ENCODE measurements around the gene BPIFB2.
A peak's percentile ranks its signal among the peaks of the same experiment; 100 is the strongest.
"Not testable (repeated sequence)": the region's sequence is repeated elsewhere in the genome, so short reads cannot be mapped to it uniquely, and the experiment has no call there.

BPIFB2 gene

GRCh38 chr20:33045129-33045721 lies 37.7 kb downstream of the BPIFB2 start:
- DNase-seq: not testable (repeated sequence)

GRCh38 chr20:33046412-33046811 lies 38.9 kb downstream of the BPIFB2 start:
- DNase-seq: no peak

- no peak for DNase-seq
These were observed 43.8 kb downstream of the BPIFB2 start for GRCh38 chr20:33051333-33051732.

GRCh38 chr20:33053291-33054106 lies 46.0 kb downstream of the BPIFB2 start, which contains the start of gene BPIFB3:
Gene BPIFB3, plus strand, starts transcription at chr20:33053903. Its CDS starts 1,533 bp downstream, at chr20:33055436.
- DNase-seq: no peak

GRCh38 chr20:33054381-33054780 lies 46.9 kb downstream of the BPIFB2 start:
- no peak for DNase-seq

- DNase-seq: no peak
These were observed 47.3 kb downstream of the BPIFB2 start for GRCh38 chr20:33054791-33055190.

GRCh38 chr20:33059136-33059535 lies 51.6 kb downstream of the BPIFB2 start:
- peak; percentile 42 for DNase-seq

- peak; percentile 53 for DNase-seq
These were observed 52.4 kb downstream of the BPIFB2 start for GRCh38 chr20:33059741-33060390.

- peak; percentile 22 for DNase-seq
These were observed 54.1 kb downstream of the BPIFB2 start for GRCh38 chr20:33061658-33062028.

- DNase-seq: no peak
These were observed 54.8 kb downstream of the BPIFB2 start for GRCh38 chr20:33062105-33062824.

GRCh38 chr20:33062825-33063149 lies 55.3 kb downstream of the BPIFB2 start:
- DNase-seq: no peak

GRCh38 chr20:33063271-33063670 lies 55.8 kb downstream of the BPIFB2 start:
- no peak for DNase-seq

GRCh38 chr20:33064572-33065287 lies 57.2 kb downstream of the BPIFB2 start:
- DNase-seq: no peak

- no peak for DNase-seq
These were observed 58.3 kb downstream of the BPIFB2 start for GRCh38 chr20:33065785-33066184.

GRCh38 chr20:33067806-33068205 lies 60.3 kb downstream of the BPIFB2 start:
- peak; percentile 47 for DNase-seq

- DNase-seq: no peak
These were observed 60.9 kb downstream of the BPIFB2 start for GRCh38 chr20:33068251-33068939.

GRCh38 chr20:33069673-33070072 lies 62.2 kb downstream of the BPIFB2 start:
- DNase-seq: no peak

- peak; percentile 81 for DNase-seq
These were observed 62.9 kb downstream of the BPIFB2 start for GRCh38 chr20:33070111-33071053.

- no peak for DNase-seq
These were observed 63.7 kb downstream of the BPIFB2 start for GRCh38 chr20:33071198-33071597.

- no peak for DNase-seq
These were observed 64.9 kb downstream of the BPIFB2 start for GRCh38 chr20:33072362-33072761.

GRCh38 chr20:33072813-33073212 lies 65.3 kb downstream of the BPIFB2 start:
- no peak for DNase-seq

Measured in hematopoietic multipotent progenitor cell treated with erythropoietin and hydrocortisone succinate and interleukin-3 and kit ligand, for 4 days (in vitro differentiated cells).